Upper lobe of left lung (tissue), 4 donors: ENCODE data around the gene GID8.

Experiments used
- CTCF ChIP-seq, 6 experiments: fragments of 450-650 bp in 4 of 6; fragments of 200-600 bp in 2 of 6; sonication (generic) in 2 of 6; IDR thresholded peaks; one replicate each; pipeline ENCODE4 v1.5.1; 2016 to 2019; ENCODE audit warnings: antibody characterized with exemption in 6 of 6
- EP300 ChIP-seq, 4 donors: sonication (generic); formaldehyde crosslinking; IDR thresholded peaks; one replicate each; pipeline ENCODE4 v1.5.1; 2017; ENCODE audit warnings: antibody characterized with exemption in 4 of 4, control low read depth in 2 of 4
- POLR2A ChIP-seq, 4 donors: fragments of 450-650 bp; IDR thresholded peaks; one replicate each; pipeline ENCODE4 v1.5.1; 2016 to 2017; ENCODE audit warnings: antibody characterized with exemption in 4 of 4, mild to moderate bottlenecking in 2 of 4
- POLR2AphosphoS5 ChIP-seq, 2 donors: sonication (generic); formaldehyde crosslinking; IDR thresholded peaks; one replicate each; pipeline ENCODE4 v1.5.1; 2017; ENCODE audit warnings: antibody characterized with exemption in 2 of 2

- TF ChIP-seq POLR2AphosphoS5 (IDR thresholded peaks at IDR 0.05) (no peak), CTCF (IDR thresholded peaks at IDR 0.05) (no peak), EP300 (IDR thresholded peaks at IDR 0.05) (no peak), POLR2A (IDR thresholded peaks at IDR 0.05) (no peak)
Observed at GRCh38 chr20:62991863-62992262, 53.9 kb downstream of the GID8 start.
